ENCODE results near the gene ACKR4.

GRCh38 chr3:132587401-132587800 is 9.7 kb upstream of the ACKR4 start:
- TF ChIP-seq CTCF (IDR thresholded peaks at IDR 0.05; ENCODE audit: low read depth, low read length, poor library complexity, severe bottlenecking) (no peak), EZH2phosphoT487 (IDR thresholded peaks at IDR 0.05; ENCODE audit: borderline replicate concordance, low read length) (no peak)
